GM12873 (cell line): ENCODE measurements around the gene PPP2CA.

Experiments
- CTCF ChIP-seq: IDR thresholded peaks from 2 replicates; pipeline ENCODE4 v1.5.1; 2012; ENCODE audit warnings: low read depth, mild to moderate bottlenecking, moderate library complexity, low read length, control low read depth; ENCODE audit not compliant: insufficient read depth; ENCODE audit errors: missing control alignments

The PPP2CA gene

GRCh38 chr5:134153657-134154056 is 72.2 kb downstream of the PPP2CA start:
- no peak for TF ChIP-seq CTCF

GRCh38 chr5:134153241-134153640 is 72.6 kb downstream of the PPP2CA start:
- TF ChIP-seq CTCF: no peak

- no peak for TF ChIP-seq CTCF
Observed at GRCh38 chr5:134151723-134152122, 74.2 kb downstream of the PPP2CA start.

GRCh38 chr5:134149571-134150303 is 76.1 kb downstream of the PPP2CA start:
- TF ChIP-seq CTCF: no peak

- no peak for TF ChIP-seq CTCF
Observed at GRCh38 chr5:134148986-134149539, 76.8 kb downstream of the PPP2CA start.

- TF ChIP-seq CTCF: no peak
Observed at GRCh38 chr5:134148316-134148715, 77.6 kb downstream of the PPP2CA start.

GRCh38 chr5:134146651-134147518 is 79.0 kb downstream of the PPP2CA start:
- no peak for TF ChIP-seq CTCF
